NCI-H446 treated with DMSO at 0.1 percent for 48 hours (cell line): ENCODE data around the gene MYO1E.
"Not testable (repeated sequence)": the region's sequence is repeated elsewhere in the genome, so short reads cannot be mapped to it uniquely, and the experiment has no call there.

ENCODE experiments used
- DNase-seq: peaks from one replicate; lab custom pipeline; 2025; lab: John Stamatoyannopoulos, UW

Gene MYO1E

GRCh38 chr15:59350421-59350732 is 22.3 kb downstream of the MYO1E start:
- no peak for DNase-seq

DNA sequence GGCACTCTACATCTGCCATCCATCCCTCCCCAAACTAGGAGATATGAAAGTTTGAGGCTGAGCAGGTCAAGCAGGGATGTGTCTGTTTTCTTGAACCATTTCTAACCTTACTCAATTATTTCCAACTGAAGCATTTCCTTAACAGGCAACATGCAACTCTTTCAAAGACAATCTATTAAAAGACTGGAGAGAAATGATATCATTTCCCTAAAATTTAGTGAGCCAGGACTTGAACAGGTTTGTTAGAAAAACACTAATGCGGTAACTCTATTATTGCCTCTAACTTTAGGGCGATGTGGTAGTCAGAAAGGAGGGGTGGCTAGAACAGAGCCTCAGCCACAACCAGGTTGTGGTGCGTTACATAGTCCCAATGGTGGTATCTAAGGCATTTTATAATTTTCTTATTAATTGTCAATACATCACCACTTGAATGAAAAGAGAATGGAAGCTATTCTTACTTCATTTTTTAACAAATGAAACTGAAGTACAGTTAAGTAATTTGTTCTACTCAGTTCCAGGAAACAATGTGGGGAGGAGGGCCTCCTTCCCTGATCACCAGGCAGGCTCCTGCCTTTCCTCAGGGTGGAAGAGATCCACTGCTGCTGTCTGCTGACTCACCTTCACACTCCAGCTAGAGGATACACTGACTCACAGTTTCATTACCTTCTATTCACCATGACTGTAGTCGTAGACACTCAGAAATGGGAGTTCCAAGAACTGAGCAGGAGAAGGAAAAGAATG is 22.8 kb downstream of the MYO1E start:
- DNase-seq = no peak

DNA sequence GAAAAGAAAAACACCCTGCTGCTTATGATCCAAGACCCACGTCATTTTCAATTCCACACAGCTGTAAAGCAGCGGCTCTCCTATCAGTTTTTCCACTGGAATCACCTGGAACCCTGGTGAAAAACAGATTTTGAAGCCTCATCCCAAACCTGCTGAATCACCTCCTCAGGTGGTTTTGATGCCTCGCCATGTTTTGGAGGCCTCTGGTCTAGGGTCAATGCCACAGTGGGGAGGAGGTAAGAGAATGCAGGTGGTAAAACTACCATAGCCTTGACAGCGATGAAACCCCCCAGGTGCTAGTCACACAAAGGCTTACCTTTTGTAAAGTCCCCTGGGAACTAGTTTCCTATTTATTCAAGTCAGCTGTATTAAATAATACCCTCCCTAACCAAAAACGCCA is 24.8 kb downstream of the MYO1E start:
- DNase-seq = no peak

- no peak for DNase-seq
These were observed 25.7 kb downstream of the MYO1E start for GRCh38 chr15:59346951-59347350.

- no peak for DNase-seq
These were observed 27.3 kb downstream of the MYO1E start for GRCh38 chr15:59345326-59345725.

GRCh38 chr15:59344311-59344710 is 28.4 kb downstream of the MYO1E start:
- no peak for DNase-seq

DNA sequence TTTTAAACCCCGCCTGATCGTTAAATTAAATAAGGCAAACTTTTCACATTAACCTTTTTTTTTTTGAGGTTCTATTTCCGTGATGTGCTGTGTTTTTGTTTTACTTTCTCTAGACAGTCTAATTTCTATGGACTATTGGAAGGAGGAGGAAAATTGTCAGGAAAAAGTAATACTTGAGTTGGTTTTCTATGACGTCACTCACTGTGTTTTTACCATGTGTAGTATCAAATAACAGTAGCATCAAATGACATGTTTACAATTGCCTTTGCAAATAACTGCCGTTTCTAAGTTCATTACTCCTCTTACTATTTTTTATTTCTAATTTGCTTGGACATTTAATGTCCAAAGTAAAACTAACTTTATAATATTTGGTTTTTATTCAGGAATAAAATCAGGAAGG is 32.3 kb downstream of the MYO1E start:
- no peak for DNase-seq

GRCh38 chr15:59339252-59339672 is 33.4 kb downstream of the MYO1E start:
- DNase-seq = no peak

- no peak for DNase-seq
These were observed 34.3 kb downstream of the MYO1E start for GRCh38 chr15:59338414-59338813.

- DNase-seq = not testable (repeated sequence)
These were observed 35.9 kb downstream of the MYO1E start for GRCh38 chr15:59336725-59337124.

DNA sequence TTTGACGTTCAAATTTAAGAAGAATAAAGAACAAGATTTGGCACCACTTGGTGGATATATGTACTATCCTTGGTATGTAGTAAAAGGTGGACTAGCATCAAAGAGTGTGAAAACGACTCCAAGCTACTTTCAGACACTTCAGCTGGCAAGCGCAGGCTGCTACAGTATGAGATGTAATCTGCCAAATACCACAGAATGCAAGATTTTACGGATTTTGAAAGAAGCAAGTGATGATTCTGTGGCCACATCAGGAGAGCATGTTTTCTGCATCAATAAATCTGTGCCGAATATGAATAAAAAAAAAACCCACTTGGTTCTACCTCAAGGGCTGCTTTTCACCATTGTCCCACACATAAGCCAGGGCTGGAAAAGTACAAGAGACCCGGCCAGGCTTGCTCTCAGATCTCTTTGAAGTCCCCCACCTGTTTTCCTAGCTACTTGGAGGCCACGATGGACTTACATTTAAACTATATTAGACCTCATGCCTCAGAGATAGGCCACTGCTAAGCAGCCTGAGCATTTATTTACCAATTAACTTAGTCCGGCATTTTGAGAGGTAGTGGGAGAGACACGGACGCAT is 37.4 kb downstream of the MYO1E start:
- DNase-seq = no peak

GRCh38 chr15:59334076-59334415 is 38.6 kb downstream of the MYO1E start:
- DNase-seq = no peak

GRCh38 chr15:59333401-59334075 is 39.1 kb downstream of the MYO1E start:
- DNase-seq = no peak

GRCh38 chr15:59332009-59332408 is 40.7 kb downstream of the MYO1E start:
- DNase-seq = no peak

DNA sequence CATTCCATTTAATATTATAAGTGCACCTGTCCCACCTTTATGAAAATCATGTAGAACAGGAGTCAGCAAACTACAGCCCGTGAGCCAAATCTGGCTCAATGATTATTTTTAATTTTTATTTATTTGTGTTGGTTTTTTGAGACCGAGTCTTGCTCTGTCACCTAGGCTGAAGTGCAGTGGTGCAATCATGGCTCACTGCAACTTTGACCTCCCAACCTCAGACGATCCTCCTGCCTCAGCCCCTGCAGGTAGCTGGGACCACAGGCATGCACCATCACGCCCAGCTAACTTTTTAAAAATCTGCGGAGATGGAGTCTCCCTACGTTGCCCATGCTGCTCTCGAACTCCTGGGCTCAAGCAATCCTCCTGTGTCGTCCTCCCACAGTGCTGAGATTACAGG is 42.0 kb downstream of the MYO1E start:
- no peak for DNase-seq

DNA sequence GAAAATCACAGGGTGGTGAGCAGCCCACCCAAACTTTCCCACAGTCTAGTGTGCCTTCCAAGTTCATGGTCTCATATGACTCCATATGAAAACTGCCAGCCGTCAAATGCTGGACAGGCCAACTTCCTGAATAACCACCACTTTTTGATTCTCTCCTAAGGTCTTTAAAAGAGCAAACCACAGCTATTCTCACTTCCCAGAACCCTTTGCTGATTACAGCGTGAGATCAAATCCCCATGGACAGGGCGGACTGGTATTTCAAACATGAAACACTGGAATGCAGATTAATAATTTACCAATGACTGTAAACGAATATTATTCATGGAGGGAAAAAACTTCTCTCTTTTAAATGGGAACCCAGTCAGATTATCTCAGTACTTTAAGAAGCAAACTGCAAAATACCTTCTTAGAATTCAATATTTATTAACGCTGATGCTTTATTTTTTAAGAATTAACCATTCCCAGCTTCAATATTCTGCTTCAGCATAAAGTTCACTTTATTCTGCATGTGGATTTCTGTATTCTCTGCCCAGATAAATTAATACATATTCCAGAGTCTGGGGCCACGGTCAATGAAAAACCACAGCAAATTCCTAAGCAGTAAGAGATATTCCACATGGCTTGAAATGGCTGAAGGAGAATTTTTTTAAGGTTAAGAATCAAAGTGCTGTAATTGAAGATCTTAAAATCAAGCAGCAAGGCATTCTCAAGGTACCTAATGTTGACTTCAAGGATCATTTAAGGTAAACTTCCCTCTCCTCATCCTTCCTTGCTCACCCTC is 42.9 kb downstream of the MYO1E start:
- DNase-seq = no peak

- DNase-seq = no peak
These were observed 43.6 kb downstream of the MYO1E start for GRCh38 chr15:59329091-59329490.

- DNase-seq = no peak
These were observed 44.7 kb downstream of the MYO1E start for GRCh38 chr15:59327942-59328341.

DNA sequence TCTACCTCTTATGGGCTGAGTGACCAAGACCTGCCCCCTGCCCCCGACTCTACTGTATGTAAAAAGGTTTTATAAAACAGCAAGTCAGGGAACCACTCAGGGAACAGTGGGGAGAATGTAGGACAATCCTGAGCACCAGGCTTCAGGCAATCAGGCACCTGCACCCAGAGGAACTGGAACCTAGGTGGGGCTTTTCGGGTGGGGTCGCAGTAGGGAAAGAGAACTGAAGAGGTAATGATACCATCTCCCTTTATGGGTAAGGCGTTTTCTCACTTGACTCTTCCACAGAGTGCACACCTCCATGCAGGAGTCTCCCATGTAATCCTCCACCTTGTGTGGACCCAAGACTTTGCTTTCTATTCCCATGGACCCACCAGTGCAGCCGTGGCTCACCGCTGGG is 45.8 kb downstream of the MYO1E start:
- no peak for DNase-seq

GRCh38 chr15:59322056-59322759 is 50.5 kb downstream of the MYO1E start:
- DNase-seq = no peak

DNA sequence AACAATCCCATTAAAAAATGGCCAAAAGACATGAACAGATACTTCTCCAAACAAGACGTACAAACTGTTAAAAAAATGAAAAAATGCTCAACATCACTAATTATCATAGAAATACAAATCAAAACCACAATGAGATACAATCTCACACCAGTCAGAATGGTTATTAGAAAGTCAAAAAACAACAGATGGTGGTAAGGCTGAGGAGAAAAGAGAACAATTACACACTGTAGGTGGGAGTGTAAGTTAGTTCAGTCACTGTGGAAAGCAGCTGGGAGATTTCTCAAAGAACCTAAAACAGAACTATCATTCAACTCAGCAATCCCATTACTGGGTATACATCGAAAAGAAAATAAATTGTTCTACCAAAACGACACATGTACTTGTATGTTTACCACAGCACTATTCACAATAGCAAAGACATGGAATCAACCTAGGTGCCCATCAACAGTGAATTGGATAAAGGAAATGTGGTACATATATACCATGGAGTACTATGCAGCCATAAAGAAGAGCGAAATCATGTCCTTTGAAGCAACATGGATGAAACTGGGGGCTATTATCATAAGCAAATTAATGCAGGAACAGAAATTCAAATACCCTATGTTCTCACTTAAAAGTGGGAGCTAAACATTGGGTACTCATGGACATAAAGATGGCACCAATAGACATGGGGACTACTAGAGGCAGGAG is 51.5 kb downstream of the MYO1E start:
- no peak for DNase-seq

DNA sequence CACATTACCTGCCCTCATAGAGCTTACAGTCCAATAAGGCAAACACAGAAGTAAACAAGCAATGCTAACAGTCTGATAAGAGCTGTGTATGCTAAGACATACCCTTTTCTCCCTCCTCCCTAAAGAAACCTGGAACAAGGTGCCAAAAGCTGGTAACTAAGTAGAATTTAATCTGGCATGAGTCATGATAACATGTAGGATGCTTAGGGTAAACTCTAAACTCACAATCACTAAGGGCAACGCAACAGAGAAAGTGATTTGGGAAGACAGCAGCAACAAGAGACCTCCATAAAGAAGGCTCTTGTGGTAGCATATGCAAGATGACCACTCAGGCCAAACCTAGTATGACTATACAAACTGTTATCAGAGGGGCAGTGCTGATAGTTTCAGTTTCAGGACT is 55.5 kb downstream of the MYO1E start:
- DNase-seq = no peak
